HepG2 (cell line): ENCODE results near the gene INPP5E. TPM values are rescaled to one million over a fixed set of nuclear protein-coding genes. Genes with fewer than 3 reads are reported as not detected.
A peak's percentile ranks its signal among the peaks of the same experiment; 100 is the strongest.

Experiments used
- ATF7-NPFF ChIP-seq: sonication (generic); formaldehyde crosslinking; IDR thresholded peaks from 2 replicates; pipeline ENCODE4 v1.8.1; 2023; ENCODE audit warnings: mild to moderate bottlenecking, low read depth, missing genetic modification reagents, moderate library complexity
- HDAC1 ChIP-seq: sonication (generic); formaldehyde crosslinking; IDR thresholded peaks from 2 replicates; pipeline ENCODE4 v1.5.1; 2020; ENCODE audit warnings: mild to moderate bottlenecking, missing genetic modification reagents
- HMG20A ChIP-seq: IDR thresholded peaks from 2 replicates; pipeline ENCODE4 v1.6.1; 2016; ENCODE audit warnings: borderline replicate concordance
- HOXA5 ChIP-seq: sonication (generic); formaldehyde crosslinking; IDR thresholded peaks from 2 replicates; pipeline ENCODE4 v1.4.0; 2020; ENCODE audit warnings: missing genetic modification reagents
- IKZF5 ChIP-seq: IDR thresholded peaks from 2 replicates; pipeline ENCODE4 v1.6.1; 2018; ENCODE audit warnings: missing genetic modification reagents, mild to moderate bottlenecking, missing compliant biosample characterization
- JUN ChIP-seq: sonication (generic); formaldehyde crosslinking; IDR thresholded peaks from 2 replicates; pipeline ENCODE4 v1.4.0; 2020; ENCODE audit warnings: mild to moderate bottlenecking, missing genetic modification reagents
- LBX2 ChIP-seq: sonication (generic); formaldehyde crosslinking; IDR thresholded peaks from 2 replicates; pipeline ENCODE4 v1.5.0; 2020; ENCODE audit warnings: missing genetic modification reagents, mild to moderate bottlenecking, borderline replicate concordance
- NFKBIZ ChIP-seq: IDR thresholded peaks from 2 replicates; pipeline ENCODE4 v1.6.1; 2018; ENCODE audit warnings: missing genetic modification reagents, missing compliant biosample characterization
- PLSCR1 ChIP-seq: sonication (generic); formaldehyde crosslinking; IDR thresholded peaks from 2 replicates; pipeline ENCODE4 v1.5.0; 2020; ENCODE audit warnings: missing genetic modification reagents, mild to moderate bottlenecking, borderline replicate concordance
- SNAPC4 ChIP-seq: sonication (generic); formaldehyde crosslinking; IDR thresholded peaks from 2 replicates; pipeline ENCODE4 v1.4.0; 2020; ENCODE audit warnings: mild to moderate bottlenecking, missing genetic modification reagents
- SOX6 ChIP-seq, 2 experiments: fragments of 450-650 bp in 1 of 2; sonication (generic) in 1 of 2; formaldehyde crosslinking in 1 of 2; IDR thresholded peaks; 2 replicates each; pipeline versions ENCODE4 v1.4.0 to v1.6.1; 2017 to 2020; ENCODE audit warnings: antibody characterized with exemption in 1 of 2, mild to moderate bottlenecking in 1 of 2, missing genetic modification reagents in 1 of 2
- TEF ChIP-seq: sonication (generic); formaldehyde crosslinking; IDR thresholded peaks from 2 replicates; pipeline ENCODE4 v1.5.0; 2020; ENCODE audit warnings: missing genetic modification reagents
- THAP11 ChIP-seq: IDR thresholded peaks from 2 replicates; pipeline ENCODE4 v1.6.1; 2016; ENCODE audit warnings: missing biosample characterization, missing genetic modification reagents
- TOPORS ChIP-seq: sonication (generic); formaldehyde crosslinking; IDR thresholded peaks from 2 replicates; pipeline ENCODE4 v1.8.0; 2023; ENCODE audit warnings: mild to moderate bottlenecking, missing genetic modification reagents
- XRCC5 ChIP-seq: fragments of 200-400 bp; formaldehyde crosslinking; optimal IDR thresholded peaks from 2 replicates; pipeline ENCODE3; 2017; ENCODE audit warnings: mild to moderate bottlenecking, low read length
- ZEB1 ChIP-seq: IDR thresholded peaks from 2 replicates; pipeline ENCODE4 v1.6.1; 2012; ENCODE audit warnings: mild to moderate bottlenecking, low read depth, inconsistent platforms; ENCODE audit not compliant: insufficient replicate concordance
- ZNF275 ChIP-seq: sonication (generic); formaldehyde crosslinking; IDR thresholded peaks from 2 replicates; pipeline ENCODE4 v1.8.0; 2022; ENCODE audit warnings: missing genetic modification reagents, mild to moderate bottlenecking, inconsistent platforms, borderline replicate concordance
- ZNF616 ChIP-seq: sonication (generic); formaldehyde crosslinking; IDR thresholded peaks from 2 replicates; pipeline ENCODE4 v1.5.0; 2020; ENCODE audit warnings: low read depth, mild to moderate bottlenecking, missing genetic modification reagents
- polyA plus RNA-seq, 8 experiments: library from polyadenylated mRNA; depleted of rRNA in 3 of 8; stranded (reverse) in 7 of 8; unstranded in 1 of 8; fragments of >200 nt; fragmentation: Illumina TruSeq in 4 of 8; extraction: Trizol in 4 of 8; gene quantifications; 2 replicates each; pipeline versions ENCODE4 v1.2.1 to v1.2.3, GENCODE V29; 2011 to 2016; ENCODE audit warnings: low read depth in 4 of 8, missing spikeins in 1 of 8, mixed read lengths in 1 of 8; ENCODE audit not compliant: insufficient read depth in 1 of 8
- total RNA-seq, 5 experiments: library from RNA; depleted of rRNA; stranded (reverse); fragments of >200 nt; fragmentation: Illumina TruSeq; extraction: Trizol; gene quantifications; 2 replicates each; pipeline ENCODE4 v1.2.3, GENCODE V29; 2016; ENCODE audit warnings: low read depth in 1 of 5

Gene INPP5E
- total and polyA plus RNA-seq, 2 of the 13 experiments (the other 11 are each of a cell fraction or from before 2014, with no cell fraction given) = 5.5 TPM

GRCh38 chr9:136482793-136483588 is 43.3 kb upstream of the INPP5E start, which contains the start of gene SEC16A (continued):
- no peak for TF ChIP-seq TEF (CRISPR knock-in tag)
- TF ChIP-seq JUN (CRISPR knock-in tag) = no peak
- peak; percentile 50; the same call in 1 of the 2 replicates for TF ChIP-seq ZNF616 (CRISPR knock-in tag)
- TF ChIP-seq SNAPC4 = no peak
- no peak for TF ChIP-seq NFKBIZ (CRISPR knock-in tag)
- peak; percentile 73 for TF ChIP-seq HDAC1
- TF ChIP-seq LBX2 (CRISPR knock-in tag) = 0 out of 2 replicates have a peak, but pooled peaks have one; percentile 75
- no peak for TF ChIP-seq ZEB1
- TF ChIP-seq XRCC5 = no peak
- no peak for TF ChIP-seq ZNF275 (CRISPR knock-in tag)
- peak; percentile 70 for TF ChIP-seq ATF7-NPFF (CRISPR knock-in tag)
- TF ChIP-seq HMG20A (CRISPR knock-in tag) = no peak
- no peak for TF ChIP-seq PLSCR1 (CRISPR knock-in tag)
- TF ChIP-seq IKZF5 = no peak
- TF ChIP-seq HOXA5 = 0 out of 2 replicates have a peak, but pooled peaks have one; percentile 43
- peak; percentile 83 for TF ChIP-seq THAP11 (CRISPR knock-in tag)
- TF ChIP-seq SOX6 (IDR thresholded peaks at IDR 0.05) = no peak
- no peak for TF ChIP-seq SOX6 (CRISPR knock-in tag; IDR thresholded peaks at IDR 0.05)
- TF ChIP-seq TOPORS (CRISPR knock-in tag) = no peak
